HL-60 (cell line): ENCODE measurements around the gene ARHGAP26.

ENCODE experiments used
- DNase-seq, 2 experiments: peaks; one replicate each; pipeline ENCODE4 v3.0.0-alpha.2; 2010 to 2020; ENCODE audit warnings: low read depth in 1 of 2, low spot score in 1 of 2
- H3K27ac ChIP-seq: fragments of 250-450 bp; sonication (Bioruptor Pico); replicated peaks from 2 replicates; pipeline ENCODE4 v1.5.1; 2020; ENCODE audit warnings: mild to moderate bottlenecking, moderate library complexity
- H3K27me3 ChIP-seq: fragments of 250-450 bp; sonication (Bioruptor Pico); 2 replicates; pipeline ENCODE4 v1.5.1; 2021; ENCODE audit warnings: mild to moderate bottlenecking, moderate library complexity; ENCODE audit not compliant: insufficient read depth, poor library complexity, severe bottlenecking
- H3K4me3 ChIP-seq: replicated peaks from 2 replicates; pipeline ENCODE4 v1.5.1; 2011; ENCODE audit warnings: mild to moderate bottlenecking, control low read depth, low read length; ENCODE audit not compliant: insufficient read depth
- GABPA ChIP-seq: IDR thresholded peaks from 2 replicates; pipeline ENCODE4 v1.6.1; 2012; ENCODE audit warnings: low read depth
- POLR2AphosphoS5 ChIP-seq: IDR thresholded peaks from 2 replicates; pipeline ENCODE4 v1.6.1; 2012; ENCODE audit warnings: low read depth
- SPI1 ChIP-seq: IDR thresholded peaks from 2 replicates; pipeline ENCODE4 v1.6.1; 2012; ENCODE audit warnings: low read depth, mild to moderate bottlenecking, borderline replicate concordance
- TF ChIP-seq, protein P1 (sequence below): IDR thresholded peaks from one replicate; pipeline ENCODE4 v1.5.1; 2011; ENCODE audit warnings: low read length, control low read depth, inconsistent platforms; ENCODE audit not compliant: insufficient read depth
- TF ChIP-seq, protein P2 (sequence below): IDR thresholded peaks from 2 replicates; pipeline ENCODE4 v1.6.1; 2012; ENCODE audit warnings: low read depth; ENCODE audit not compliant: insufficient replicate concordance

Gene ARHGAP26

DNA sequence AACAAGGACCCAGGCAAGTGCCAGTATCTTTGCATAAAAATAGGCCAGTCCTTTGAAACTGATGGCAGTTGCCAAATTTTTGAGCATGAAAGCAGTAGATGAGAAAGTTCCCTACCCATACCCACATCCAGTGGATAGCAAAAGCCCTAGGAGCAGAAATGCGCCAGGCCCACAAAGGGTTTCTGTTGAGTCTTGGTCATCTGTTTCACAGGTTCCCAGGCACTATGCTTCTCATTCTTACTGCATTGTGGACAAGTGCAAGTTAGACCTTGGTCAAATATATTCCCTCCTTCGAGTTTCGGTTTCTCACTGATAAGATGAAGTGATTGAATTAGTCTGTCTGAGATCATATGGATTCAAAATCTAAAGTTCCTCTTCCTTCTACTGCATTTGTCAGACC, 481.0 kb downstream of the ARHGAP26 start:
- no peak for DNase-seq
- Histone ChIP-seq H3K27me3 (no peaks in the 10 kb centered on the region), H3K27ac (no peak overlapping the region), H3K4me3 (no peak overlapping the region)
- TF ChIP-seq, protein P1, sequence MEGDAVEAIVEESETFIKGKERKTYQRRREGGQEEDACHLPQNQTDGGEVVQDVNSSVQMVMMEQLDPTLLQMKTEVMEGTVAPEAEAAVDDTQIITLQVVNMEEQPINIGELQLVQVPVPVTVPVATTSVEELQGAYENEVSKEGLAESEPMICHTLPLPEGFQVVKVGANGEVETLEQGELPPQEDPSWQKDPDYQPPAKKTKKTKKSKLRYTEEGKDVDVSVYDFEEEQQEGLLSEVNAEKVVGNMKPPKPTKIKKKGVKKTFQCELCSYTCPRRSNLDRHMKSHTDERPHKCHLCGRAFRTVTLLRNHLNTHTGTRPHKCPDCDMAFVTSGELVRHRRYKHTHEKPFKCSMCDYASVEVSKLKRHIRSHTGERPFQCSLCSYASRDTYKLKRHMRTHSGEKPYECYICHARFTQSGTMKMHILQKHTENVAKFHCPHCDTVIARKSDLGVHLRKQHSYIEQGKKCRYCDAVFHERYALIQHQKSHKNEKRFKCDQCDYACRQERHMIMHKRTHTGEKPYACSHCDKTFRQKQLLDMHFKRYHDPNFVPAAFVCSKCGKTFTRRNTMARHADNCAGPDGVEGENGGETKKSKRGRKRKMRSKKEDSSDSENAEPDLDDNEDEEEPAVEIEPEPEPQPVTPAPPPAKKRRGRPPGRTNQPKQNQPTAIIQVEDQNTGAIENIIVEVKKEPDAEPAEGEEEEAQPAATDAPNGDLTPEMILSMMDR: no peak
- TF ChIP-seq, protein P2, sequence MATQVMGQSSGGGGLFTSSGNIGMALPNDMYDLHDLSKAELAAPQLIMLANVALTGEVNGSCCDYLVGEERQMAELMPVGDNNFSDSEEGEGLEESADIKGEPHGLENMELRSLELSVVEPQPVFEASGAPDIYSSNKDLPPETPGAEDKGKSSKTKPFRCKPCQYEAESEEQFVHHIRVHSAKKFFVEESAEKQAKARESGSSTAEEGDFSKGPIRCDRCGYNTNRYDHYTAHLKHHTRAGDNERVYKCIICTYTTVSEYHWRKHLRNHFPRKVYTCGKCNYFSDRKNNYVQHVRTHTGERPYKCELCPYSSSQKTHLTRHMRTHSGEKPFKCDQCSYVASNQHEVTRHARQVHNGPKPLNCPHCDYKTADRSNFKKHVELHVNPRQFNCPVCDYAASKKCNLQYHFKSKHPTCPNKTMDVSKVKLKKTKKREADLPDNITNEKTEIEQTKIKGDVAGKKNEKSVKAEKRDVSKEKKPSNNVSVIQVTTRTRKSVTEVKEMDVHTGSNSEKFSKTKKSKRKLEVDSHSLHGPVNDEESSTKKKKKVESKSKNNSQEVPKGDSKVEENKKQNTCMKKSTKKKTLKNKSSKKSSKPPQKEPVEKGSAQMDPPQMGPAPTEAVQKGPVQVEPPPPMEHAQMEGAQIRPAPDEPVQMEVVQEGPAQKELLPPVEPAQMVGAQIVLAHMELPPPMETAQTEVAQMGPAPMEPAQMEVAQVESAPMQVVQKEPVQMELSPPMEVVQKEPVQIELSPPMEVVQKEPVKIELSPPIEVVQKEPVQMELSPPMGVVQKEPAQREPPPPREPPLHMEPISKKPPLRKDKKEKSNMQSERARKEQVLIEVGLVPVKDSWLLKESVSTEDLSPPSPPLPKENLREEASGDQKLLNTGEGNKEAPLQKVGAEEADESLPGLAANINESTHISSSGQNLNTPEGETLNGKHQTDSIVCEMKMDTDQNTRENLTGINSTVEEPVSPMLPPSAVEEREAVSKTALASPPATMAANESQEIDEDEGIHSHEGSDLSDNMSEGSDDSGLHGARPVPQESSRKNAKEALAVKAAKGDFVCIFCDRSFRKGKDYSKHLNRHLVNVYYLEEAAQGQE: no peak
- no peak for TF ChIP-seq GABPA
- TF ChIP-seq SPI1: no peak
- no peak for TF ChIP-seq POLR2AphosphoS5

DNA sequence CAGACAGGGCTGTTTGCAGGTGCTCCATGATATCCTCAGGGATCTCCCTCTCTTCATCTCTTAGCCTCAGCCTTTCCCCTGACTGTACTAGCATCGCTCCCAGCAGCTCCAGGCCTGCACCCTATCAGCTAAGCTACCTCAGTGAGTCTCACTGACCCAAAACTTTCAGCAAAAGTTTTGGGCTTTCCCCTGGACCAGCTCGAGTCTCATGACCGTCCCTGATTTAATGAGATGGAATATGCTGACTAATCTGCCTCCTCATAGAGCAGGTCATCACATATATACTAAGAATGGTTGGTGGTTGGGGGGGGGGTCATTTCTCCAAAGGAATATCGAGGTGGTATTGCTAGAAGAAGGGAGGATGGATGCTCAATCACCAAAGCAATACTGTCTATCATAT, 481.8 kb downstream of the ARHGAP26 start:
- no peaks in the 10 kb centered on the region for H3K27me3 ChIP-seq
- no peak for DNase-seq
- TF ChIP-seq GABPA (no peak), POLR2AphosphoS5 (no peak), SPI1 (no peak)
- TF ChIP-seq, protein P1: no peak
- TF ChIP-seq, protein P2: no peak
- H3K27ac ChIP-seq: no peak overlapping the region
- H3K4me3 ChIP-seq: no peak overlapping the region

DNA sequence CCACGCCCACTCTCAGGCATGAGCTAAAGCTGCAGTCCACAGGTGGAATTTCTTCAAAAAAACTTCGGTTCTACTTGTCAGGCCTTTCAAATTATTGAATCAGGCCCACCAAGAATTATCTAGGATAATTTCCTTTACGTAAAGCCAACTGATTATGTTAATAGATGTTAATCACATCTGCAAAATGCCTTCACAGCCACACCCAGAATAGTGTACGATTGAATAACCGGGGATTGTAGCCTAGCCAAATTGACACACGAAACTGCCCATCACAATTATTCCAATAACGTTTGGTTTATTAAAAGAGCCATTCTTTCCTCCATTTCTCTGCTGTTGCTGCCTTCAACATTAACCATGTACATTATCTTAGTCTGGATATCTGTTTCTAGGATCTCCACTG, 484.6 kb downstream of the ARHGAP26 start:
- no peak overlapping the region for H3K27ac ChIP-seq
- TF ChIP-seq, protein P2: no peak
- TF ChIP-seq GABPA (no peak), SPI1 (no peak), POLR2AphosphoS5 (no peak)
- TF ChIP-seq, protein P1: no peak
- no peak for DNase-seq
- H3K4me3 ChIP-seq: no peak overlapping the region
- H3K27me3 ChIP-seq: no peaks in the 10 kb centered on the region
